ES-I3 (cell line): ENCODE measurements around the gene EPC2.

ENCODE experiments used
- H3K36me3 ChIP-seq: 2 replicates; pipeline ENCODE4 v1.6.1; 2013; ENCODE audit warnings: mild to moderate bottlenecking, low read length, control low read depth, moderate library complexity; ENCODE audit not compliant: insufficient read depth
- H3K4me1 ChIP-seq: 2 replicates; pipeline ENCODE4 v1.6.1; 2013; ENCODE audit warnings: mild to moderate bottlenecking, control low read depth, low read length; ENCODE audit not compliant: insufficient read depth
- H3K9ac ChIP-seq: 2 replicates; pipeline ENCODE4 v1.6.1; 2013; ENCODE audit warnings: low read depth, mild to moderate bottlenecking, low read length, moderate library complexity
- H3K9me3 ChIP-seq: 2 replicates; pipeline ENCODE4 v1.6.1; 2013; ENCODE audit warnings: mild to moderate bottlenecking, low read length, moderate library complexity; ENCODE audit not compliant: control insufficient read depth, insufficient read depth

The EPC2 gene

GRCh38 chr2:148718039-148718438 lies 73.5 kb downstream of the EPC2 start:
- Histone ChIP-seq H3K9ac (no peak overlapping the region), H3K9me3 (no peaks in the 10 kb centered on the region), H3K4me1 (peaks cover 12% of the 10 kb centered on the region), H3K36me3 (no peaks in the 10 kb centered on the region)

GRCh38 chr2:148719195-148719749 lies 74.7 kb downstream of the EPC2 start:
- H3K9ac ChIP-seq = no peak overlapping the region
- H3K4me1 ChIP-seq = peaks cover 15% of the 10 kb centered on the region
- no peaks in the 10 kb centered on the region for H3K9me3 ChIP-seq
- no peaks in the 10 kb centered on the region for H3K36me3 ChIP-seq

DNA sequence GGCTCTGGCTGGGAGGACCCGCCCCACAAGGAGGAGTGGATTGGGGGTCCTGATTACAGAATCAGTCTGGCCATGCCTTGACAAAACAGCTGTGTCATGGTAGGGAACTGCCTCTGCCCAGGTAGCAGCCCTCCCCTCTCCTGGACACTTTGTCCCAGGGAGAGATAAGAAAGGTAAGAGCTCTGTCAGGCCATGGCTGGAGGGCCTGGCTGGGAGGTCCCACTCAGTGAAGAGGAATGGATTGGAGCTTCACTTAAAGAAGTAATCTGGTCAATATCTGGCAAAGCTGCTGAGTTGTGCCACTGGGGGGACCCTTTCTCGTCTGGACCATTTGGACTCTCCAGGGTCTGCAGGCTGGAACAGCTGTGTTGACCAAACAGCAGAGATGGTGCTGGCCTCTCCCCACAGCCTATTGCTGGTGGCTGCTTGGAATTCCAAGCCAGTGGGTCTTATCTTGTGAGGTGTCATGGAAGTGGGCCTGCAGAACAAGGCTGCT lies 75.4 kb downstream of the EPC2 start:
- Histone ChIP-seq H3K4me1 (peaks cover 15% of the 10 kb centered on the region), H3K9ac (no peak overlapping the region), H3K9me3 (no peaks in the 10 kb centered on the region), H3K36me3 (no peaks in the 10 kb centered on the region)

GRCh38 chr2:148720501-148721001 lies 76.0 kb downstream of the EPC2 start:
- H3K4me1 ChIP-seq = peaks cover 15% of the 10 kb centered on the region
- no peaks in the 10 kb centered on the region for H3K36me3 ChIP-seq
- no peaks in the 10 kb centered on the region for H3K9me3 ChIP-seq
- no peak overlapping the region for H3K9ac ChIP-seq

- Histone ChIP-seq H3K36me3 (no peaks in the 10 kb centered on the region), H3K4me1 (peaks cover 15% of the 10 kb centered on the region), H3K9ac (no peak overlapping the region), H3K9me3 (no peaks in the 10 kb centered on the region)
These were observed 77.0 kb downstream of the EPC2 start for GRCh38 chr2:148721520-148721931.

GRCh38 chr2:148721991-148722777 lies 77.6 kb downstream of the EPC2 start:
- Histone ChIP-seq H3K4me1 (peaks cover 15% of the 10 kb centered on the region), H3K9ac (no peak overlapping the region), H3K9me3 (no peaks in the 10 kb centered on the region), H3K36me3 (no peaks in the 10 kb centered on the region)

DNA sequence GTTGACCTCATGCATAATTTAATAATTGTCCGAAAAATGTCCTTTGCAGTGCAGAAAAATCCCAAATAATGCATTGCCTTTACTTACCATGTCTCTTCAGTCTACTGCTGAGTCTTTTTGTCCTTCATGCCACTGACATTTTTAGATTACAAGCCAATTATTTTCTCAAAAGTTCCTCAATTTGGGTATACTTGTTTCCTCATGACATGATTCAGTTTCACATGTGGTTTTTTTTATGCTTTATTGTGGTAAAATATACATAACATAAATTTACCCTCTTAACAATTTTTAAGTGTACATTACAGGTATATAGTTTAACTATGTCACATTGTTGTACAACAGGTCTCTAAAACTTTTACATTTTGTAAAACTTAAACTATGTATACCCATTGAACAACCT lies 81.0 kb downstream of the EPC2 start:
- Histone ChIP-seq H3K9ac (no peak overlapping the region), H3K9me3 (no peaks in the 10 kb centered on the region), H3K36me3 (no peaks in the 10 kb centered on the region), H3K4me1 (peaks cover 15% of the 10 kb centered on the region)

- H3K4me1 ChIP-seq = peaks cover 15% of the 10 kb centered on the region
These were observed 81.7 kb downstream of the EPC2 start for GRCh38 chr2:148726228-148726627.

DNA sequence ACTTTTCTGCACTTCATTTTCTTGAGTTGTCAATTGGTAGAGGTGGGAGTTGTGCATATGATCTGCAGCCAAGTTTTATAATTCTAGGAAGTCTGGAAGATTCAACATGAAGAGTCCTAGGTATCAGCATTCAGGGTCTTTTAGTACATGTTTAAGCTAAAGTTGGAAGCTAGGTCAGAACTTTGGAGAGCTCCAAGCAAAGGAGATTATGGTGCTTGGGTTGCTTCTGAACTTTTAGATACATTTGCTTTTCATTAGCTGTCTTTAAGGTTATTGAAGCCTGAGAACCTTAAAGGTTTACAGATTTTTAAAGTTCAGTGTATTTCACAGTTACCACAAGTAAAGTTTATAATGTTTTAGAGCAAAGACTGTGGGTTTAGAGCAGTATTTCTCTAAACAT lies 85.5 kb downstream of the EPC2 start:
- H3K4me1 ChIP-seq = no peaks in the 10 kb centered on the region
- no peaks in the 10 kb centered on the region for H3K9me3 ChIP-seq
- H3K9ac ChIP-seq = no peak overlapping the region
- H3K36me3 ChIP-seq = no peaks in the 10 kb centered on the region

More at GRCh38 chr2:148726228-148726627, 81.7 kb downstream of the EPC2 start:
- no peak overlapping the region for H3K9ac ChIP-seq
- H3K9me3 ChIP-seq = no peaks in the 10 kb centered on the region
- H3K36me3 ChIP-seq = no peaks in the 10 kb centered on the region

DNA sequence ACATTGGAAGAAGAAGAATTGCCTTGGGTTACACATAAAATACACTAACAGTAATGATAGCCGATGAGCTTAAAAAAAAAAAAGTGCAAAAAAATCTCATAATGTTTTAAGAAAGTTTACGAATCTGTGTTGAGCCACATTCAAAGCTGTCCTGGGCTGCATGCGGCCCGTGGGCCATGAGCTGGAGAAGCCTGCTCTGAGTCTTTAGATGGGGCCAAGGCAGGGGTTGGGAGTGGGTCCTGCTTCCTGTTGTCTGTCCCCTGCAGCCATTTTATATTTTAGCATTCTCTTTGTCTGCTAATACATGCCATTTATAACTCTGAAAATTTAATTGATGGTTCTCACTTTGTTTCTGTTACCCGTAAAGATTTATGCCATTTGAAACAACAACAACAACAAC lies 93.2 kb downstream of the EPC2 start:
- H3K9me3 ChIP-seq = no peaks in the 10 kb centered on the region
- no peaks in the 10 kb centered on the region for H3K36me3 ChIP-seq
- 0 out of 2 replicates have a peak, but pooled peaks cover 4% of the 10 kb centered on the region for H3K4me1 ChIP-seq
- H3K9ac ChIP-seq = no peak overlapping the region

DNA sequence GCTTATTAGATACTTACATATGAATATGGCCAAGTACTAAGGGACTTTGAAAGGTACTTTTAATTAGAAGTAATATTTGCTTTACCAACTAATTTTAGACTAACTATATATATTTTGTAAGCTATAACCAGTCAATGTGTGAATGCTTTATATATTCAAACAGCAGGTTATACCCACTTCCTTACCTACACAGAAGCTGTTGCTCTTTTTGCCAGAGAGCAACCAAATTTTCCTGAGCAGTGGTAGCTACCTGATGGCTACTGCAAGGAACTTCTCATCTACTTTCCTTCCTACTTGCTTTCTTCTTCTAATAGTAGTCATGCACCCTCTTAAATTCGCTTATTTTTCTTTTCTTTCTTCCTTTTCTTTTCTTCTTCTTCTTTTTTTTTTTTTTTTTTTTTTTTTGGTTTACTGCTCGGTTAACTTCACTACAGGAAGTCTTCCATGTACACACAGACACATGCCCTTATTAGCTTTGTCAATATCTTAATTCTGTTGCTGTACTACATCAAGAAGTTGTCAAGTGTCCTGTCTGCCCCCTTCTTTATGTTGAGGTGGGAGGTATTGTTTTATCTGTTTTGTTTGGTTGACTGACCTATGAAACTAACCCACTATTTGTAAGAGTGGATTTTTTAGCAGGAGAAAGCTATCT lies 95.0 kb downstream of the EPC2 start:
- Histone ChIP-seq H3K9ac (no peak overlapping the region), H3K4me1 (0 out of 2 replicates have a peak, but pooled peaks cover 4% of the 10 kb centered on the region), H3K9me3 (no peaks in the 10 kb centered on the region), H3K36me3 (no peaks in the 10 kb centered on the region)

DNA sequence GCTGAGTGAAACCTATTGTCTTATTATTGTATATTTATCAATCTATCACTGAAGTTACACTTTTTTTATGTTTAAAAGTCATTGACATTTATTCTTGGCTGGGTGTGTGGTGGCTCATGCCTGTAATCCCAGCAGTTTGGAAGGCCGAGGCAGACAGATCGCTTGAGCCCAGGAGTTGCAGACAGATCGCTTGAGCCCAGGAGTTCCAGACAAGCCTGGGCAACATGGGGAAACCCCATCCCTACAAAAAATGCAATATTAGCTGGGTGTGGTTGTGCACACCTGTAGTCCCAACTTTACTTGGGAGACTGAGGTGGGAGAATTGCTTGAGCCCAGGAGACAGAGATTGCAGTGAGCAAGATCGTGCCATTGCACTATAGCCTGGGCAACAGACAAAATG lies 97.8 kb downstream of the EPC2 start:
- H3K4me1 ChIP-seq = peaks cover 8% of the 10 kb centered on the region; the same call in 1 of the 2 replicates
- H3K9ac ChIP-seq = no peak overlapping the region
- no peaks in the 10 kb centered on the region for H3K9me3 ChIP-seq
- H3K36me3 ChIP-seq = no peaks in the 10 kb centered on the region

DNA sequence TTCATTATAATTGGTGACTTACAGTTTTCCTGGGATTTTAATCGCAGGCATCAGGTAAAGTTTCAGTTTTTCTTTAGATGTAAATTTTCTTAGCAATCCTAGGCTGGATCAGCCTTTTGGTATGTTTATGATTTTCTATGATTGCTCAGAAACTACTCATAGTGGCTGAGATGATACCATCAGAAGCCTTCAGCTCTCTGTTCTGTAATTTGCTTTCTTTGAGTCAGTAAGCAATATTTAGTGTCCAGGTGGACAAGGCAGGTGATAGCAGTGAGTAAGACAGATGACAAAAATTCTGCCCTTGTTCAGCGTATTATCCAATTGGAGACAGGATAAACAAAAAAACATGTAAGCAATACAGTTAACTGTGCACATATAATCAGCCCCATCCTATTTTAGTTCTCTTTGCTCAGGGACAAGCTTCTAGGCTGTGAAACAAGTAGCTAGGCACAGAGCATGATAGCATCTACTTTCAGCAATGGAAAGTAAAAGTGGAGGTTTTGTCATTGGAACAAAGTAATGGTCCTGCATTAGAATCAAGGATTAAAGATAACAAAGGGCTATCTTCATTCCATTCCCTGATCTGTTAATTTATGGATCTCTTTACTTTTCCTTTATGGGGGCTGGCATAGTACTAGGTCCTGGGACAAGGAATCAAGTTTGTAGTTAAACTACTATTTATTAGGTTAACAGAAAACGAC lies 100.8 kb downstream of the EPC2 start:
- H3K9ac ChIP-seq = no peak overlapping the region
- H3K36me3 ChIP-seq = no peaks in the 10 kb centered on the region
- no peaks in the 10 kb centered on the region for H3K9me3 ChIP-seq
- H3K4me1 ChIP-seq = peaks cover 5% of the 10 kb centered on the region; the same call in 1 of the 2 replicates

DNA sequence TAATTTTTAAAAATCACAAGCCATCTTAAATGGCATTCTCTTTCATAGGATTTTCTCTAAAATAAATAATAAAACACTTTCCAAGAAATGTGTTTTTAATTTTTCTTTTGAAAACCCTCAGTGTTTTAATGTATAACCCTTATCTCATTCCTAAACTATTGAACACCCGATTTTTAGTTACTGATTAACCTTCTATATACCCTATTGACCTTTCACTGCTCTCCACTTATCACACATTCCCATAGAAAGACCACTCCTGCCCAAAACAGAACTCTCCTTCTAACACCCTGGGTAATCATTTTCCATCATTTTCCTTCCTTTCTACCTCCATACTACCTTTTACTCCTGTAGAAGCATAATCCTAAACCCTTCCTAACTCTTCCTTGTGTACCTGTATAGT lies 102.4 kb downstream of the EPC2 start:
- Histone ChIP-seq H3K9ac (no peak overlapping the region), H3K36me3 (no peaks in the 10 kb centered on the region), H3K4me1 (peaks cover 14% of the 10 kb centered on the region; the same call in 1 of the 2 replicates), H3K9me3 (no peaks in the 10 kb centered on the region)
